Erythroblast (primary cell): ENCODE results near the gene VAV3.

Experiments used
- DNase-seq, 2 experiments: peaks; one replicate each; lab custom pipeline; 2025; lab: John Stamatoyannopoulos, UW
- GATA1 ChIP-seq: IDR thresholded peaks from 2 replicates; pipeline ENCODE4 v1.6.1; 2011; ENCODE audit warnings: low read depth, mild to moderate bottlenecking, control low read depth, low read length, moderate library complexity
- POLR2A ChIP-seq: IDR thresholded peaks from 2 replicates; pipeline ENCODE4 v1.6.1; 2011; ENCODE audit warnings: mild to moderate bottlenecking, low read length

VAV3 gene

GRCh38 chr1:107807855-107808254, 157.1 kb downstream of the VAV3 start:
- TF ChIP-seq GATA1 = no peak
- no peak for TF ChIP-seq POLR2A
- DNase-seq = no peak

- TF ChIP-seq POLR2A = no peak
- no peak for TF ChIP-seq GATA1
Observed at GRCh38 chr1:107807405-107807804, 157.6 kb downstream of the VAV3 start.

GRCh38 chr1:107806902-107807301, 158.1 kb downstream of the VAV3 start:
- TF ChIP-seq GATA1 (no peak), POLR2A (no peak)
- no peak for DNase-seq

More at GRCh38 chr1:107807405-107807804, 157.6 kb downstream of the VAV3 start:
- no peak for DNase-seq

DNA sequence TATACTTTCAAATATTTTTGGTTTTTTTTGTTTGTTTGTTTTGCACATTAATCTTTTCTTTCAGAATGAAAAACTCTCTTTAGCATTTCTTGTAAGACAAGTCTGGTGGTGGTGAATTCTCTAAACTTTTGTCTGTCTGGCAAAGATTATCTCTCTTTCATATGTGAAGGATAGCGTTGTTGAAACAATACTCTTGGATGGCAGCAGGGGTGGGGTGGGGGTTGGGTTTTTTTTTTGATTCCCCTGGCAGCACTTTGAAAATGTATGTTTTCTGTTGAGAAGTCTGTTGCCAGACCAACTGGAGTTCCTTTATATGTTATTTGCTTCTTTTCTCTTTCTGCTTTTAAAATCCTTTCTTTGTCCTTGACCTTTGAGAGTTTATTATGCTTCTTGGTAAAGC, 160.2 kb downstream of the VAV3 start:
- no peak for TF ChIP-seq GATA1
- no peak for TF ChIP-seq POLR2A
- DNase-seq = no peak

- no peak for TF ChIP-seq POLR2A
- TF ChIP-seq GATA1 = no peak
- DNase-seq = no peak
Observed at GRCh38 chr1:107804134-107804533, 160.8 kb downstream of the VAV3 start.

DNA sequence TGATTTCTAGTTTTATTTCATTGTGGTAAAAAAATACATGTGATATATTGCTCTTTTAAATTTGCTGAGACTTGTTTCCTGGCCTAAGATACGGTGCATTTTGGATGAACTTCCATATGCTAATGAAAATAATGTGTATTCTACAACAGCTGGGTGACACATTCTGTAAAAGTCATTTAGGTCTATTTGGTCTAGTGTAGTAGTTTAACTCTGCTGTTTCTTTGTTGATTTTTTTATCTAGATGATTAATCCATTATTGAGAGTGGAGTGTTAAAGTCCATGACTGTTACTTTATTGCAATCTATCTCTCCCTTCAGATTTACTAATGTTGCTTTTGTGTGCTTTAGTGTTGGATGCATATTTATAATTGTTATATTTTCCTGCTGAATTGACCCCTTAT, 161.4 kb downstream of the VAV3 start:
- TF ChIP-seq POLR2A (no peak), GATA1 (no peak)
- DNase-seq = no peak

- TF ChIP-seq POLR2A (no peak), GATA1 (no peak)
- no peak for DNase-seq
Observed at GRCh38 chr1:107802654-107803053, 162.3 kb downstream of the VAV3 start.

DNA sequence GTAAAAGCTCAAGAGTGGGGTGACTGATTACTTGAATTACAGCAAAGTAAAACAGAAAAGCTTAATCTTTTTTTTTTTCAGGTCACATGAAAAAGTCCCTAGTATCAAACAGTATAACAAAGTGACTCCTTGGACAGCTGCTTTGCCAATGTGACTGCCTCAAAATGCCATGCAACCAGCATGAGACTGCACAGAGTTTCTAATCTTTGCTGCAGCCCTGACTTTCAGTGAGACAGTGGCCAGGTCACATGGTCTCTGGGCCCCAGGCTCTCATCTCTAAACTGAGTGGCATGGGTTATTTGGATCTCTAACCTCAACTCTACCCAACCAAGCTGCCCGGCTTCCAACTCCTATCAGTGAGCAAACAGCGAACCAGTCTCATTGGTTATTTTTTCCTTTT, 169.0 kb downstream of the VAV3 start:
- DNase-seq = peak in 1 of 2 experiments; percentile 3
- TF ChIP-seq POLR2A (no peak), GATA1 (no peak)

GRCh38 chr1:107795441-107795840, 169.5 kb downstream of the VAV3 start:
- TF ChIP-seq POLR2A = no peak
- no peak for TF ChIP-seq GATA1
- no peak for DNase-seq

- DNase-seq = no peak
- TF ChIP-seq GATA1 = no peak
- no peak for TF ChIP-seq POLR2A
Observed at GRCh38 chr1:107794571-107794970, 170.4 kb downstream of the VAV3 start.

GRCh38 chr1:107793896-107794453, 171.0 kb downstream of the VAV3 start:
- TF ChIP-seq GATA1 = no peak
- TF ChIP-seq POLR2A = no peak
- DNase-seq = no peak

DNA sequence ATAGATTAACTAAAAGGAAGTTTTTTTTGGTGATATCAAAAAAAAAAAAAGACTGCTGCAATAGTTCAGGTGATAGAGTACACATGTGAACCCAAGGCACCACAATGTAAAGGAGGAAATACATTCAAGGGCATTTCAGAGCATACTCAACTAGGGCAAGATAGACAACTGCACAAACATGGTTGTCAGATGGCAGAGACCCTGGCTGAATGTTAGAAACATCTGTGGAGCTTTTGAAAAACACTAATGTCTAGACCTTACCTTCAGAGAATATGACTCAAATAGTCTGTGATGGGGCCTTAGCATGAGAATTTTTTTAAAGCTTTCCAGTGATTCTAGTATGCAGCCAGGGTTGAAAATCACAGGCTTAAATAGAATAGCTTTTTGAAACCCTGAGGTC, 173.6 kb downstream of the VAV3 start:
- DNase-seq = no peak
- TF ChIP-seq GATA1 (no peak), POLR2A (no peak)

DNA sequence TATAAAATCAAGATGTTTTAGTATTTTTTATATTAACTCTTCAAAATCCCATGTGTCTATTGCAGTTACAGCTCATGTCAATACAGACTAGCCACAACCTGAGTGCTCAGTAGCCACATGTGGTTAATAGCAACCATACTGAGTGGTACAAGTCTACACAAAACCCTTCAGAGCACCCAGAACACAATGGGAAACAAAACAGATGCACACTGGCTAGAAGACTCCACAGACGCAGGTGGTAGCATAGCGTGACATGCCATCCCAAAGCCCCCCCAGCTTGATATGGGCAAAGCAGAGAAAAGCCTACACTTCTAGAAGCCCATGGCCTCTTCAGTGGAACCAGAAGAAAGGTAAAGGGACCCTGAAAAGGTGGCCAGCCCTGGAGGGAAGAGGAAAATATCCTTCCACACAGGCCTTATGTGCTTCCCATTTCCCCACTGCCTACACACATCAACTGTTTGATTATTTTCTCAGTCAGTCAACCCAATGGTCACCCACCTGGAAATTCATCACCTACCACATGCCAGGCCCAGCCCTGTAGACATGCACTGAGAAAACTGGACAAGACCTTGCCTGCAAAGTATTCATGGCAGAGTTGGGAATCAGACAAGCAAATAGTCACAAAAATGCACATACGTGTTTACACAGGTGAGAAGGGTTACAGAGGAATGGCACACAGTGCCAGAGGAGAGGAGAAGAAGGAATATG, 175.0 kb downstream of the VAV3 start:
- TF ChIP-seq POLR2A (no peak), GATA1 (no peak)
- DNase-seq = no peak
